Neural progenitor cell (in vitro differentiated cells): Measurements from ENCODE around the gene SPRR3. TPM values are rescaled to one million over a fixed set of nuclear protein-coding genes. Genes with fewer than 3 reads are reported as not detected.

ENCODE experiments used
- DNase-seq: peaks from one replicate; pipeline ENCODE4 v3.0.0-alpha.2; 2016; ENCODE audit warnings: low spot score
- H2AFZ ChIP-seq: fragments of 200-600 bp; sonication (generic); replicated peaks from 2 replicates; pipeline ENCODE4 v1.6.1; 2016; ENCODE audit warnings: antibody characterized with exemption
- H3F3A ChIP-seq: fragments of 200-600 bp; sonication (generic); 2 replicates; pipeline ENCODE4 v1.6.1; 2016; ENCODE audit warnings: antibody characterized with exemption, low read depth
- H3K27ac ChIP-seq: fragments of 200-600 bp; sonication (generic); 2 replicates; pipeline ENCODE4 v1.5.1; 2016; ENCODE audit warnings: mild to moderate bottlenecking
- H3K27me3 ChIP-seq: fragments of 200-600 bp; sonication (generic); 2 replicates; pipeline ENCODE4 v1.6.1; 2016; ENCODE audit warnings: mild to moderate bottlenecking, moderate library complexity
- H3K36me3 ChIP-seq: fragments of 200-600 bp; sonication (generic); 2 replicates; pipeline ENCODE4 v1.5.1; 2016
- H3K4me1 ChIP-seq: fragments of 200-600 bp; sonication (generic); 2 replicates; pipeline ENCODE4 v1.6.1; 2016; ENCODE audit warnings: mixed run types
- H3K4me2 ChIP-seq: fragments of 200-600 bp; sonication (generic); 2 replicates; pipeline ENCODE4 v1.6.1; 2016
- H3K4me3 ChIP-seq: fragments of 200-600 bp; sonication (generic); 2 replicates; pipeline ENCODE4 v1.5.1; 2016
- H3K79me2 ChIP-seq: fragments of 200-600 bp; sonication (generic); 2 replicates; pipeline ENCODE4 v1.6.1; 2016; ENCODE audit warnings: low read depth
- H3K9ac ChIP-seq: fragments of 200-600 bp; sonication (generic); 2 replicates; pipeline ENCODE4 v1.6.1; 2016
- H3K9me3 ChIP-seq: fragments of 200-600 bp; sonication (generic); 2 replicates; pipeline ENCODE4 v1.5.1; 2016; ENCODE audit warnings: low read depth
- H4K20me1 ChIP-seq: fragments of 200-600 bp; sonication (generic); 2 replicates; pipeline ENCODE4 v1.6.1; 2016; ENCODE audit warnings: low read depth
- H3K27ac Mint-ChIP-seq: 3 replicates; pipeline ENCODE4 v1.8.0; 2021; ENCODE audit warnings: mixed read lengths
- H3K27me3 Mint-ChIP-seq: 2 replicates; pipeline ENCODE4 v1.8.0; 2022; ENCODE audit warnings: low read depth, mild to moderate bottlenecking, inconsistent platforms, moderate library complexity, mixed read lengths; ENCODE audit not compliant: insufficient read depth
- H3K36me3 Mint-ChIP-seq: 3 replicates; pipeline ENCODE4 v1.8.0; 2021; ENCODE audit warnings: mixed read lengths
- H3K4me1 Mint-ChIP-seq: 3 replicates; pipeline ENCODE4 v1.8.0; 2021; ENCODE audit warnings: mixed read lengths
- H3K4me3 Mint-ChIP-seq: 3 replicates; pipeline ENCODE4 v1.8.0; 2021; ENCODE audit warnings: mild to moderate bottlenecking, moderate library complexity, mixed read lengths
- H3K9me3 Mint-ChIP-seq: 3 replicates; pipeline ENCODE4 v1.8.0; 2020; ENCODE audit warnings: mixed read lengths
- CTCF ChIP-seq: fragments of 200-600 bp; sonication (generic); IDR thresholded peaks from 2 replicates; pipeline ENCODE4 v1.5.1; 2017; ENCODE audit warnings: antibody characterized with exemption, mild to moderate bottlenecking
- EZH2 ChIP-seq: fragments of 200-600 bp; sonication (generic); IDR thresholded peaks from 2 replicates; pipeline ENCODE4 v1.6.1; 2017; ENCODE audit warnings: antibody characterized with exemption, mild to moderate bottlenecking, moderate library complexity
- EZH2phosphoT487 ChIP-seq: fragments of 200-600 bp; sonication (generic); IDR thresholded peaks from 2 replicates; pipeline ENCODE4 v1.6.1; 2017; ENCODE audit warnings: antibody characterized with exemption
- total RNA-seq: library from RNA; depleted of rRNA; stranded (reverse); fragments of >200 nt; gene quantifications from 2 replicates; pipeline ENCODE4 v1.2.3, GENCODE V29; 2015; ENCODE audit warnings: low replicate concordance

The SPRR3 gene
- total RNA-seq, 1 donor from 2014 or later, result not detected

DNA sequence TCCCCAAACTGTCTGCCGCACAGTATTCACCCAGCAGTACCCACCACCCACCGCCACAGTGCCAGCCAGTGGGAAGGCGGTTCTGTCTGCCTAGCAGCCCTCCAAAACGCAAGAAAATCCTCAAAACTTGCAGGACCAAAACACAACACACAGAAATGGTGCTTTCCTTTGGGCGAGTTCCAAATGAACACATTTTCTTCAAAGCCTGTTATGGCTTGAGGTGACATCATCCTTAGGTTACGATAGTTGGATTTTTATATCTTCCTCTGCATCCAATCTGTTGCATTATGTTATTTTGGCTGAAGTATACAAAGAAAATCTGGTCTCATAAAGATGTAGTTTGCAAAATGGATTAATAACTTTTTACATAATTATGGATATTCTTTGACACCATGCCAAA is 8.4 kb upstream of the SPRR3 start:
- DNase-seq, result no peak
- Histone ChIP-seq H3K4me1 (no peaks in the 10 kb centered on the region), H3K27me3 (no peaks in the 10 kb centered on the region), H3K9me3 (peaks cover 48% of the 10 kb centered on the region), H3K4me3 (no peak overlapping the region), H3K27ac (no peak overlapping the region), H3K36me3 (no peaks in the 10 kb centered on the region), H3F3A (no peaks in the 10 kb centered on the region), H3K79me2 (no peaks in the 10 kb centered on the region), H4K20me1 (no peaks in the 10 kb centered on the region), H2AFZ (no peak overlapping the region), H3K4me2 (no peak overlapping the region), H3K9ac (no peak overlapping the region)
- Mint-ChIP-seq H3K27ac (no peak overlapping the region), H3K4me1 (no peaks in the 10 kb centered on the region), H3K36me3 (no peaks in the 10 kb centered on the region), H3K4me3 (no peak overlapping the region), H3K9me3 (peaks cover 3% of the 10 kb centered on the region), H3K27me3 (no peaks in the 10 kb centered on the region)
- TF ChIP-seq EZH2 (no peak), CTCF (no peak), EZH2phosphoT487 (no peak)

DNA sequence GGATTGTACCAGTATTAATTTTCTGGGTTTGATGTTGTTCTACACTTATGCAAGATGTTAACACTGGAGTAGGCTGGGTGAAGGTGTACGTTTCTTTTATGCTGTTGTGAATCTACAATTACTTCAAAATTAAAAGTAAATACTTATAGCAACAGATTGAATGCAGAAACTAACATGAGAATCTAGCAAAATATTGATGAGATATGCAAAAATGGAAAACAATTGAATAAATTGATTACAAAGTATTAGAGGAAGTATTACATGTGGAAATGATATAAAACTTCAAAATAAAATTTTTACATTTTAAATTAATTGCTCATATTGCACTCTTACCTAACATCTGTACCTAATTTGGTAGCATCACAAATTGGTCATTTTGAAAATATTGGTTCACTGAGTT is 5.7 kb upstream of the SPRR3 start:
- Histone ChIP-seq H4K20me1 (no peaks in the 10 kb centered on the region), H3K79me2 (no peaks in the 10 kb centered on the region), H3K9me3 (peaks cover 40% of the 10 kb centered on the region), H3F3A (no peaks in the 10 kb centered on the region), H3K36me3 (no peaks in the 10 kb centered on the region), H3K4me1 (no peaks in the 10 kb centered on the region), H3K27ac (no peak overlapping the region), H3K9ac (no peak overlapping the region), H3K27me3 (no peaks in the 10 kb centered on the region), H2AFZ (no peak overlapping the region), H3K4me2 (no peak overlapping the region), H3K4me3 (no peak overlapping the region)
- no peak overlapping the region for H3K27ac Mint-ChIP-seq
- H3K9me3 Mint-ChIP-seq, result peaks cover 3% of the 10 kb centered on the region
- H3K4me1 Mint-ChIP-seq, result no peaks in the 10 kb centered on the region
- no peak overlapping the region for H3K4me3 Mint-ChIP-seq
- TF ChIP-seq CTCF (no peak), EZH2phosphoT487 (no peak), EZH2 (no peak)
- no peaks in the 10 kb centered on the region for H3K36me3 Mint-ChIP-seq
- DNase-seq, result no peak
- H3K27me3 Mint-ChIP-seq, result no peaks in the 10 kb centered on the region

- Mint-ChIP-seq H3K4me3 (no peak overlapping the region), H3K9me3 (peaks cover 3% of the 10 kb centered on the region), H3K36me3 (no peaks in the 10 kb centered on the region), H3K27me3 (no peaks in the 10 kb centered on the region), H3K27ac (no peak overlapping the region), H3K4me1 (no peaks in the 10 kb centered on the region)
- TF ChIP-seq CTCF (no peak), EZH2 (no peak), EZH2phosphoT487 (no peak)
- no peaks in the 10 kb centered on the region for H3K36me3 ChIP-seq
- H3K4me1 ChIP-seq, result no peaks in the 10 kb centered on the region
- H3K4me3 ChIP-seq, result no peak overlapping the region
- H4K20me1 ChIP-seq, result no peaks in the 10 kb centered on the region
- H3K27ac ChIP-seq, result no peak overlapping the region
- no peak overlapping the region for H2AFZ ChIP-seq
- DNase-seq, result peak; percentile 7
- H3K4me2 ChIP-seq, result no peak overlapping the region
- H3K79me2 ChIP-seq, result no peaks in the 10 kb centered on the region
- no peak overlapping the region for H3K9ac ChIP-seq
- H3K27me3 ChIP-seq, result no peaks in the 10 kb centered on the region
- no peaks in the 10 kb centered on the region for H3F3A ChIP-seq
- H3K9me3 ChIP-seq, result peaks cover 40% of the 10 kb centered on the region
Observed at GRCh38 chr1:152996633-152997400, 4.7 kb upstream of the SPRR3 start.
